GM20000 (cell line): ENCODE data around the gene CIAO3.

Source experiments
- DNase-seq: peaks from one replicate; pipeline ENCODE4 v3.0.0; 2012; ENCODE audit warnings: low spot score
- TF ChIP-seq, protein P1 (sequence below): IDR thresholded peaks from 2 replicates; pipeline ENCODE4 v1.5.1; 2012; ENCODE audit warnings: mild to moderate bottlenecking, control low read depth; ENCODE audit errors: extremely low read depth, missing control alignments

Gene CIAO3

DNA sequence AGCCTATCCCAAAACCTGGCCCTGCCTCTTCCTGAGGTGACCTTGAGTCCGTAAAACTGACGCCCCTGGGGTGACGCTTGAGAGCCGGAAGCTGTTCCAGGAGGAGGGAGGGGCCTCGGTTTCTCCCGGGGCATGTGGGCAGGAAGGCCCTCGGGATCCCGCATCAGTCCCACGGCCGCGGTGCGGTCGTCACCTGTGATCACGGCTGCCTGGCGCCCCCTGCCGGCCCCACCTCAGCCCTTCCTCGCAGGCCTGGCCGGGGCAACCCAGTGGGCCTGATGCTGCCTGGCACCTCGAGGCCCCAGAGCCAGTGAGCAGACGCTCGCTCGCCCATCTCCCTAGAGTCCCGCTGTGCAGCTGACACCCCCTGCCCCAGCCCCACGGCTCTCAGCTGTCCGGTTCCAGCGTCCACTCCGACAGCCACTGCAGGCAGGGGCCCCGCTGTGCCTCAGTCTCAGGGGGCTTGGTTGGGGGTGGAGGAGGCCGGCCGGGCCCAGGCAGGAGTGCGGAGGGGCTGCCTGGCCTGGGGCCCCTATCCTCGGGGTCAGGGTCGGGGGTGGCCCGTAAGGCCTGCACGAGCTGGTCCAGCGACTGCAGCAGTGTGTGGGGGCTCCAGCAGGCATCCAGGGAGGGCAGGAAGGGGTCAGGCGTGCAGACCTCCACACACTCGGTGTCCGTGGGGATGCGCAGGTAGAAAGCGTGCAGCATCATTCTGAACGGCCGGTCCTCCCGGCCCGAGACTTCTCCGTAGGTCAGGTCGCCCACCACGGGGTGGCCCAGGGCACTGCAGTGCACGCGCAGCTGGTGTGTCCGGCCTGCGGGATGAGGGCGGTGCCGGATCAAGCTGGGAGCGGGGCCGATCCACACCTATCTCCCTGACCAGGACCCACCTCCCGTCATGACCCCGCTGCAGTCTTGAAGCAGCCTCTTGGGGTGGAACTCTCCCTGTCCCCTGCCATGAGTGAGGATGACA lies 45.1 kb upstream of the CIAO3 start:
- peak; percentile 88 for DNase-seq
- TF ChIP-seq, protein P1, sequence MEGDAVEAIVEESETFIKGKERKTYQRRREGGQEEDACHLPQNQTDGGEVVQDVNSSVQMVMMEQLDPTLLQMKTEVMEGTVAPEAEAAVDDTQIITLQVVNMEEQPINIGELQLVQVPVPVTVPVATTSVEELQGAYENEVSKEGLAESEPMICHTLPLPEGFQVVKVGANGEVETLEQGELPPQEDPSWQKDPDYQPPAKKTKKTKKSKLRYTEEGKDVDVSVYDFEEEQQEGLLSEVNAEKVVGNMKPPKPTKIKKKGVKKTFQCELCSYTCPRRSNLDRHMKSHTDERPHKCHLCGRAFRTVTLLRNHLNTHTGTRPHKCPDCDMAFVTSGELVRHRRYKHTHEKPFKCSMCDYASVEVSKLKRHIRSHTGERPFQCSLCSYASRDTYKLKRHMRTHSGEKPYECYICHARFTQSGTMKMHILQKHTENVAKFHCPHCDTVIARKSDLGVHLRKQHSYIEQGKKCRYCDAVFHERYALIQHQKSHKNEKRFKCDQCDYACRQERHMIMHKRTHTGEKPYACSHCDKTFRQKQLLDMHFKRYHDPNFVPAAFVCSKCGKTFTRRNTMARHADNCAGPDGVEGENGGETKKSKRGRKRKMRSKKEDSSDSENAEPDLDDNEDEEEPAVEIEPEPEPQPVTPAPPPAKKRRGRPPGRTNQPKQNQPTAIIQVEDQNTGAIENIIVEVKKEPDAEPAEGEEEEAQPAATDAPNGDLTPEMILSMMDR, result peak; percentile 88

DNA sequence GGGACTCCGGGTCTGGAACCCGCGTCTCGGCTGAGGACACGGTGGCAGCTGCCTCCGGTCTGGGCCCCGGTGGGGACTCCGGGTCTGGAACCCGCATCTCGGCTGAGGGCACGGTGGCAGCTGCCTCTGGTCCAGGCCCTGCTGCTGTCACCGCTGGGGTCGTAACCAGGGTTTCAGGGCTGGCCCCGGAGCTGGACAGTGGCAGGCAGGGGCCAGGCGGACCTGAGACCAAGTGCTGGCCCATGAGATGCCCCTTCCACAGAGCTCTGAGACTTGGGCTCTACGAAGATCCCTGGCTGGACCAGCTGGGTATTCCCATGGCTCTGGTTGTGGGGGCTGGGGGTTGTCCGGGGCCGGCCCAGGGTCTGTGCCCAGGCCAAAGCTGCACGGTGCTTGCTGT lies 43.6 kb upstream of the CIAO3 start:
- no peak for DNase-seq

DNA sequence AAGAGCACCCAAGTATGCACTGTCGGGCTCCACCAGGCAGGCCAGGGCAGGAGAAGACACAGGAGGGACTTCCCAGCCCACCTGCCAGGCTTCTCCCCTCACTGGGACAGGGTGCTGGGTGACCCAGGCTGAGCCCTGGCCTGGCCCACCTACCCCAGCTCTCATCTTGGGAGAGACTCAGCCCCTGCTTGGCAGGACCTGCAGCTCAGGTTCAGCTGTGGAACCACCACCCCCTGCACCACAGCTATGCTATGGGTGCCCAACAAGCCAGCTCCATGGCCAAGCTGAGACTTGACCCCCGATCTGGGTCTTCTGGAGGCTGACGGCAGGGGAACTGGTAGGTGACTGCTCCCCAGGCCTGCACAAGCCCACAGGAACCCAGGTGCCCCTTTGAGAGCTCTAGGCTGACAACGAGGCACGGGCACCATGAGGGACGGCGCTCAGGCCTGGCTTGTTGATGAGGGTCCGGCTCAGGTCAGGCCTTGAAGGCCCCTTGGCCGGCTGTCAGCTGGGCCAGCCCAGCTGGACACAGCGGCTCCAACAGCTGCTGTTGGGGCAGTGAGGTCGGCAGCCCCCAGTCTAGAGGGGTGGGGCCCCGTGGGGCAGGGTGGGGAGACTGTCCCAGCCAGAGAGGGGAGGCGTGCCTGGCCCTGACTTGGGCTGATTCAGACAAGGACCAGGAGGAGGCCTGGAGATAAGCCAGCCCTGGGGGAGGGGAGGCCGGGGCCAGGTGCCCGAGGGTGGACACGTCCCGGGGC lies 42.8 kb upstream of the CIAO3 start:
- TF ChIP-seq, protein P1, result no peak
- no peak for DNase-seq

More for the DNA sequence above, 43.6 kb upstream of the CIAO3 start:
- TF ChIP-seq, protein P1, result no peak

DNA sequence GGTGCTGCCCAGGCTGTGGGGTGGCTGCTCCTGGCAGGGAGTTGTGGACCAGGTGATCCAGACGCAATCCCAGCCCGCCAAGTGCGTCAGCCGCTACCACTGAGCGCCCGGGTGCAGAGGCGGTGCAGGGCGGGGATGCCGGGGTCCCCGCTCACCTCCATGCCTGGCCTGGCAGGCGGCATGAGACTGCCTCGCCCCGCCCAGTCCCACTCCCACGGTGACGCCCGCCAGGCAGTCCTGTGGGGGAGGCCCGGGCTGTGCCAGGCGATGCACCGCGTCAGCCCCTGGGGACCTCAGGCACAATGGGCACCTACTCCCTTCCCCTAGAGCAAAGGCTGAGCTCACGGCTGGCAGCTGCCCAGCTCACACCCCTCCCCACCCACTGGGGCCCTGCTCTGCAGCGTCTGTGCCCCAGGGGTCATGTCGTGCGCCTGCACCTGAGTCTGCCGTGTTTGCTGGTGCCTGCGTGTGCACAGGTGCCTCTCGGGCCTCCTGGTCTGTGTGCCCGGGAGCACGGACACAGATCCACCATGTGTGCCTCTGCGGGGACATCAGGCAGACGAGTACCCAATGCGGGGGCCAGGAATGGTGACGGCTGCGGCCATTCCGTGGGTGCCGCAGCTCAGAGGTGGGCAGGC lies 42.1 kb upstream of the CIAO3 start:
- TF ChIP-seq, protein P1, result no peak
- no peak for DNase-seq

DNA sequence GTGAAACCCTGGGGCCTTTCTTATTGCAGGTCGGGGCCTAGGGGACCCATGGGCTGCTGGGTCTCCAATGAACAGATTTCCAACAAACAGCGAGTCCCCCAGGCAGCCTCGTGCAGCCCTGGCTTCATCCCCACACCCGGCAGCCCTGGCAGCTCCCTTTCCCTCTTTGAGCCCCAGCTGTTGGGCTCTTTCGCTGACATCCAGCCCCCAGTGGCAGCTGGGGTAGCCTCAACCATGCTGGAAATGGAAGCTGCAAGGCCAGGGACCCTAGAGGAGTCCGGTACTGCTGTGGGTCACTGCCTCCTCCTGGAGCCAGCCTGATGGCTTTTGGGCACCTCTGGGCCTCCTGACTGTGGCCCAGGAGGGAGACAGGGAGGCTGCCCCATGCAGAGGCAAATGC lies 41.5 kb upstream of the CIAO3 start:
- DNase-seq, result no peak
- TF ChIP-seq, protein P1, result no peak

DNA sequence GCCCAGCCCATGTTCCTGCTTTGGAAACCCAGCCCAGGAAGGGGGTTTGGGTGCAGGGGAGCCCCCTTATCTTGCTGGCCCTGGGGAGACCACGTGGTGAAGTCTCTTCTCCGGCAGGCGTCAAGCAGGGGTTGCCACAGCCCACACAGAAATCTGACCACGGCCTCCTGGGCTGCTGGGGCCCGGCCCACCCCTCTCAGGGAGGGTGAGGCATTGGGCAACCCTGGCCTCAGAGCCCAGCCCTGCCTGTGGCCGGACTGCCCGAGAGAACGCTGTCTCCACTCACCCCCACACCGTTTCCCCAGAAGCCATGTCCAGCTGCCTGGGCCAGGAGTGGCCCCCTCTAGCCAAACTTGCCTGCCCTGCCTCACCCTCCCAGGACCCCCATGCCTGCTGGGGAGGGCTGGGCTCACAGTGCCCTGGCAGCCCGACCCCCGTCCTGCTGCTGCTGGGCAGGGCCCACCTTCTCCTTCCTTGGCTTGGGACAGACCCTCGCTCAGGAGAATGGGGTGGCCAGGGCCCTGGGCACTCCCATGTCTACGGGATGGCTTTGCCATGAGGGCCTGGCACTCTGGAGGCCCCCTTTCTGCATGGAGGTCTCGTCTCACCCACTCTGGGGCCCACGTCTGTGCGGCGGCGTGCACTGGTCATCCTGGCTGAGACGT lies 40.7 kb upstream of the CIAO3 start:
- no peak for DNase-seq

More for the DNA sequence above, 40.7 kb upstream of the CIAO3 start:
- TF ChIP-seq, protein P1, result no peak
